NCI-H1694 treated with DMSO at 0.1 percent for 48 hours (cell line): ENCODE data around the gene DIS3L2.

Experiments
- DNase-seq: peaks from one replicate; lab custom pipeline; 2025; lab: John Stamatoyannopoulos, UW

DIS3L2 gene

GRCh38 chr2:232183279-232183678, 221.8 kb downstream of the DIS3L2 start:
- no peak for DNase-seq

- no peak for DNase-seq
These were observed 222.8 kb downstream of the DIS3L2 start for GRCh38 chr2:232184346-232184745.

- no peak for DNase-seq
These were observed 229.3 kb downstream of the DIS3L2 start for GRCh38 chr2:232190796-232191195.

GRCh38 chr2:232195487-232195886, 234.0 kb downstream of the DIS3L2 start:
- no peak for DNase-seq

- no peak for DNase-seq
These were observed 235.3 kb downstream of the DIS3L2 start for GRCh38 chr2:232196802-232197201.

- DNase-seq = no peak
These were observed 238.7 kb downstream of the DIS3L2 start for GRCh38 chr2:232200195-232200594.

- no peak for DNase-seq
These were observed 241.8 kb downstream of the DIS3L2 start for GRCh38 chr2:232203166-232203891.

GRCh38 chr2:232203936-232204335, 242.4 kb downstream of the DIS3L2 start:
- no peak for DNase-seq

- DNase-seq = no peak
These were observed 243.0 kb downstream of the DIS3L2 start for GRCh38 chr2:232204457-232204931.

GRCh38 chr2:232207174-232207573, 245.7 kb downstream of the DIS3L2 start:
- DNase-seq = no peak

- no peak for DNase-seq
These were observed 248.8 kb downstream of the DIS3L2 start for GRCh38 chr2:232210306-232210705.

GRCh38 chr2:232211743-232212686, 250.5 kb downstream of the DIS3L2 start:
- no peak for DNase-seq

- no peak for DNase-seq
These were observed 251.7 kb downstream of the DIS3L2 start for GRCh38 chr2:232213176-232213575.

GRCh38 chr2:232214053-232214452, 252.5 kb downstream of the DIS3L2 start:
- DNase-seq = no peak

GRCh38 chr2:232216028-232216427, 254.5 kb downstream of the DIS3L2 start:
- no peak for DNase-seq

GRCh38 chr2:232218778-232219495, 257.4 kb downstream of the DIS3L2 start:
- no peak for DNase-seq

- no peak for DNase-seq
These were observed 258.0 kb downstream of the DIS3L2 start for GRCh38 chr2:232219496-232219870.

GRCh38 chr2:232219932-232220331, 258.4 kb downstream of the DIS3L2 start:
- no peak for DNase-seq

GRCh38 chr2:232225429-232225828, 263.9 kb downstream of the DIS3L2 start:
- DNase-seq = no peak

GRCh38 chr2:232225895-232226294, 264.4 kb downstream of the DIS3L2 start:
- no peak for DNase-seq

- DNase-seq = no peak
These were observed 266.8 kb downstream of the DIS3L2 start for GRCh38 chr2:232228332-232228731.
